Adipocyte (in vitro differentiated cells): Measurements from ENCODE around the gene DOCK7.
A peak's percentile ranks its signal among the peaks of the same experiment; 100 is the strongest.
"Not testable (repeated sequence)": the region's sequence is repeated elsewhere in the genome, so short reads cannot be mapped to it uniquely, and the experiment has no call there.

Experiments used
- DNase-seq: peaks from one replicate; pipeline ENCODE4 v3.0.0-alpha.2; 2015; ENCODE audit warnings: low read depth
- H3K27me3 ChIP-seq: replicated peaks from 2 replicates; pipeline ENCODE4 v1.7.0; 2013; ENCODE audit warnings: mild to moderate bottlenecking, low read length, moderate library complexity; ENCODE audit not compliant: control insufficient read depth, insufficient read depth
- H3K36me3 ChIP-seq: 2 replicates; pipeline ENCODE4 v1.7.0; 2013; ENCODE audit warnings: low read length, mild to moderate bottlenecking, moderate library complexity; ENCODE audit not compliant: control insufficient read depth, insufficient read depth, severe bottlenecking
- H3K4me1 ChIP-seq: 2 replicates; pipeline ENCODE4 v1.7.0; 2013; ENCODE audit warnings: mild to moderate bottlenecking, low read length, moderate library complexity; ENCODE audit not compliant: control insufficient read depth, insufficient read depth
- H3K4me3 ChIP-seq: 2 replicates; pipeline ENCODE4 v1.7.0; 2013; ENCODE audit warnings: mild to moderate bottlenecking, low read length, moderate library complexity
- H3K9ac ChIP-seq: 2 replicates; pipeline ENCODE4 v1.7.0; 2013; ENCODE audit warnings: mild to moderate bottlenecking, low read length, moderate library complexity
- H3K9me3 ChIP-seq: 2 replicates; pipeline ENCODE4 v1.7.0; 2013; ENCODE audit warnings: mild to moderate bottlenecking, low read length, moderate library complexity; ENCODE audit not compliant: control insufficient read depth

DOCK7 gene

GRCh38 chr1:62718400-62718799, 30.2 kb upstream of the DOCK7 start:
- H3K4me3 ChIP-seq, H3K9me3 ChIP-seq, DNase-seq, H3K4me1 ChIP-seq, H3K9ac ChIP-seq, H3K27me3 ChIP-seq, H3K36me3 ChIP-seq: not testable (repeated sequence)

- no peak overlapping the region for H3K4me3 ChIP-seq
- H3K36me3 ChIP-seq, result no peaks in the 10 kb centered on the region
- no peak for DNase-seq
- no peaks in the 10 kb centered on the region for H3K9me3 ChIP-seq
- H3K9ac ChIP-seq, result no peak overlapping the region
- H3K27me3 ChIP-seq, result no peaks in the 10 kb centered on the region
- no peaks in the 10 kb centered on the region for H3K4me1 ChIP-seq
Measured at GRCh38 chr1:62717483-62717882, 29.3 kb upstream of the DOCK7 start.

GRCh38 chr1:62716397-62716796, 28.2 kb upstream of the DOCK7 start:
- no peak for DNase-seq
- no peaks in the 10 kb centered on the region for H3K36me3 ChIP-seq

GRCh38 chr1:62712336-62713243, 24.4 kb upstream of the DOCK7 start:
- Histone ChIP-seq H3K4me1 (peaks cover 10% of the 10 kb centered on the region), H3K27me3 (no peaks in the 10 kb centered on the region), H3K9me3 (no peaks in the 10 kb centered on the region)

More at GRCh38 chr1:62716397-62716796, 28.2 kb upstream of the DOCK7 start:
- no peaks in the 10 kb centered on the region for H3K4me1 ChIP-seq
- no peaks in the 10 kb centered on the region for H3K27me3 ChIP-seq
- H3K9ac ChIP-seq, result no peak overlapping the region
- no peaks in the 10 kb centered on the region for H3K9me3 ChIP-seq
- H3K4me3 ChIP-seq, result no peak overlapping the region

GRCh38 chr1:62707744-62708120, 19.5 kb upstream of the DOCK7 start:
- Histone ChIP-seq H3K36me3 (no peaks in the 10 kb centered on the region), H3K4me3 (no peak overlapping the region), H3K27me3 (no peaks in the 10 kb centered on the region), H3K9me3 (no peaks in the 10 kb centered on the region), H3K9ac (no peak overlapping the region), H3K4me1 (peaks cover 10% of the 10 kb centered on the region)
- DNase-seq, result no peak

More at GRCh38 chr1:62712336-62713243, 24.4 kb upstream of the DOCK7 start:
- Histone ChIP-seq H3K9ac (no peak overlapping the region), H3K4me3 (no peak overlapping the region), H3K36me3 (no peaks in the 10 kb centered on the region)
- no peak for DNase-seq

- Histone ChIP-seq H3K9ac (no peak overlapping the region), H3K27me3 (no peaks in the 10 kb centered on the region), H3K4me3 (no peak overlapping the region), H3K36me3 (no peaks in the 10 kb centered on the region), H3K9me3 (no peaks in the 10 kb centered on the region), H3K4me1 (peaks cover 10% of the 10 kb centered on the region)
- no peak for DNase-seq
Measured at GRCh38 chr1:62706985-62707743, 19.0 kb upstream of the DOCK7 start.

GRCh38 chr1:62698161-62698560, 10.0 kb upstream of the DOCK7 start:
- not testable (repeated sequence) for DNase-seq, H3K27me3 ChIP-seq, H3K36me3 ChIP-seq, H3K4me1 ChIP-seq, H3K9me3 ChIP-seq, H3K9ac ChIP-seq, H3K4me3 ChIP-seq

GRCh38 chr1:62694479-62694878, 6.3 kb upstream of the DOCK7 start:
- not testable (repeated sequence) for H3K9me3 ChIP-seq, H3K9ac ChIP-seq, H3K36me3 ChIP-seq, H3K4me3 ChIP-seq, H3K27me3 ChIP-seq, DNase-seq
- H3K4me1 ChIP-seq, result peaks cover 24% of the 10 kb centered on the region

- DNase-seq, result no peak
- Histone ChIP-seq H3K4me1 (peaks cover 28% of the 10 kb centered on the region), H3K9ac (no peak overlapping the region), H3K9me3 (no peaks in the 10 kb centered on the region), H3K27me3 (no peaks in the 10 kb centered on the region), H3K36me3 (no peaks in the 10 kb centered on the region), H3K4me3 (no peak overlapping the region)
Measured at GRCh38 chr1:62693123-62693522, 4.9 kb upstream of the DOCK7 start.

- Histone ChIP-seq H3K9ac (peak overlapping the region; percentile 25), H3K36me3 (no peaks in the 10 kb centered on the region), H3K9me3 (no peaks in the 10 kb centered on the region), H3K27me3 (no peaks in the 10 kb centered on the region), H3K4me1 (peaks cover 35% of the 10 kb centered on the region), H3K4me3 (no peak overlapping the region)
- DNase-seq, result no peak
Measured at GRCh38 chr1:62691062-62691844, 3.1 kb upstream of the DOCK7 start.

- H3K9ac ChIP-seq, result peak overlapping the region; percentile 55
- H3K27me3 ChIP-seq, result no peaks in the 10 kb centered on the region
- peak; percentile 74 for DNase-seq
- H3K9me3 ChIP-seq, result no peaks in the 10 kb centered on the region
- no peaks in the 10 kb centered on the region for H3K36me3 ChIP-seq
- H3K4me1 ChIP-seq, result peaks cover 50% of the 10 kb centered on the region
- H3K4me3 ChIP-seq, result peak overlapping the region; percentile 64
Measured at GRCh38 chr1:62689524-62689923, 1.3 kb upstream of the DOCK7 start.
